GM21381 (cell line): ENCODE results near the gene TFEB.

ENCODE experiments used
- ATAC-seq: cut with Tn5 transposase; IDR thresholded peaks from one replicate; pipeline ENCODE4 v1.9.1; 2021; ENCODE audit warnings: mild to moderate bottlenecking, moderate library complexity; ENCODE audit not compliant: unreplicated experiment

The TFEB gene

DNA sequence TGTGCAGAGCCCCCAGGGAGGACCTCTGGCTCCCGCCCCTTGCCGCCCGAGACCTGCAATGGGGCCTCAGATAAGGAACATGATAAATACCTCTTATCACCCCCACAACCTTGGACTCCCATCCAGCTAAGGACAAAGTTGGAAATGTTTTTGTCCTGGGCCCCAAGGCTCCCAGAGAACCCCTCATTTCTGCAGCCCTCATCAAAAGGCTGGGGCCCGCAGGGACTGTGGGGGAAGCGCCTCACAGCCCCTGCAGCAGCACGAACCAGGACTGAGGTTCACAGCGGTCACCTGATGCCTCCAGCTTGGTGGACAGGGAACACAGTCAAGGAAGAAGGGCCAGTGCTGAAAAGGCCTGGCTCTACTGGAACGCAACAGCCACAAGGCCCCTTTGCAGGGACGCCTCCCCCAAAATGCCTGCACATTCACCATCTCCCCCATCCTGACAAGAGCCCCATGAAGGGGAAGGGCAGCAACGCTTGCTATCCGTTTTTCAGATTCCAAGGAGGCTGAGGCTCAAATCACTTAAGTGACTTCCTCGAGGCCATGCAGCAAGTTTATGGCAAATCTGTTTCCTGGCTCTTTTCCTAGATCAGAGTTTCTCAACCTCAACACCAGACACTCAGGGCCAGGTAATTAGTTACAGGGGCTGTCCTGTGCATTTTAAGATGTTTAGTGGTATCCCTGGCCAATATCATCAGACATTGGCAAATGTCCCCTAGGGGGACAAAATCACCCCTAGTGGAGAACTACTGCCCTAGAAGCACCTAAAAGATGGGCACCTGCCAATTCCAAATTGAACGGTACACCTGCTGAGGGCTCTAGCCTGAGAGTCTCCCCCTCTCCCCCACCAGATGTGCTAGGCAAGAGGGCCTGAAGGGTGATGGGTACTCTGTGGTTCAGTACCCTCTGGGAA is 10.6 kb downstream of the TFEB start:
- no peak for ATAC-seq

DNA sequence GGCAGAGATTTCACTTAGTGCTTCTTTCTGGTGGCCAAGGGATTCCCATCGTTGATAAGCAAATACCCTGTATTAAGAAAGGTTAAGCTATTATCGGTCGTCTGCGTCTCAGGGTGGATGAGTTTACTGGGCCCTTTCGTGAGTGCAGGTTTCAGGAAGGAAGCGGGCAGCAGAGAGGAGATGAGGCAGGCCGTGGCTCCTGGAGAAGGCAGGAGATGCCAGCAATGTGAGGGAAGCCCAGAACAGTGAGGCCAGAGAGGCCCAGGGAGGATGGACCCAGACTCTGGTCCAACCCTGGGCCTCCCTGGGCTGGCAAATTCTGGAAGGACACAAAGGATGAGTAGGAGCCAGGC is 11.2 kb downstream of the TFEB start:
- no peak for ATAC-seq

DNA sequence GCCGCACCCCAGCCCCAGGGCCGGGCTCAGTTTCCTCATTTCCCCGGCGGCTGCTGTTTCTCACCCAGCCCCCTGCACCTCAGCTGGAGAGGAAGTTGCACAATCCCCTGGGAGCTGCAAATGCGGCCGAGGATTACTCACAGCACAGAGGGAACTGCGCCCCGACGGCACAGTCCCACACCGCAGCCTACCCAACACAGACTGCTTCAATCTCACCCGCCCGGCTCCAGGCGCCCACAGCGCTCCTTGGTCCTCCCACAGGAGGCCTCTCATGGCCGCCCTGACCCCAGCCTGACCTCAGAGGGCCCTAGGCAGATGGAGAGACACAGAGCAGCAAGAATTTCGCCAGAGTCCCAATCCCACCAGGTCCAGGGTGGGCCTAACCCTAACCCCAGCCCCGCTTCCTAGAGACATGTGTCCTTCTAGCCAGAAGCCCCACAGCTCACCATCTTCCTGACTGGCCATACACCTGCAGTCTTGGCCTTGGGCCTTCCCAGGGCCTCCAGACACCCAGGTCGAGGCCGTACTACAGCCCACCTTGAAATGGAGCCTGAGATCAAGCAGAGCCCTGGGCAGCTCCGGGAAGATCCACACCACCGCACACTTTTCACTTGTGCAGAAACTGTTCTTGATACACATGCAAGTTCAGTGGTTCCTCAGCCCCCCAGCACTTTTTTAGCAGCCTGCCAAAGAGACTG is 11.7 kb downstream of the TFEB start:
- ATAC-seq, result peak; percentile 60

DNA sequence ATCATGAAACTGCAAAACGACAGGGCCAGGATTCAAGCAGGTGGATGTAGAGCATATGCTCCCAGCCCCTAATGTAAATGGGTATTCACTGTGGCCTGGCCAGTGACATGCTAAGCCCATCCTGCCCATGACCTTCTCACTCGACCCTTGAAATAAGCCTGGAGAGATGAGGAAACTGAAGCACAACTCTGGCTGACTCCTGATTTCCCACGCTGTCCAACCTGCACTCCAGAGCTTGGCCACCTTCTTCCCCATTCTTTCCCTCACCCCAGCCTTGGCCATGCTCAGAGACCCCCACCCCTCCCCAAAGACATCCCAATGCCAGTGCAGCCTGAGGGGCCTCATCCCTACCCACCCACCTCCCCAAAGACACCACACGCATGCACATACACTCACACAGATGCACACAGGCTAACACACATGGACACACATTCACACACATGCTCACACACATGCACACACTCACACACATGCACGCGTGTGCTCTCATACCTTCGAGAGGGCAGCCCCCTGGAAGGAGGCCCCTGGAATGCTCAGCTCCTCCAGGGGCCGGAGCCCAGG is 12.4 kb downstream of the TFEB start:
- ATAC-seq, result peak; percentile 1

DNA sequence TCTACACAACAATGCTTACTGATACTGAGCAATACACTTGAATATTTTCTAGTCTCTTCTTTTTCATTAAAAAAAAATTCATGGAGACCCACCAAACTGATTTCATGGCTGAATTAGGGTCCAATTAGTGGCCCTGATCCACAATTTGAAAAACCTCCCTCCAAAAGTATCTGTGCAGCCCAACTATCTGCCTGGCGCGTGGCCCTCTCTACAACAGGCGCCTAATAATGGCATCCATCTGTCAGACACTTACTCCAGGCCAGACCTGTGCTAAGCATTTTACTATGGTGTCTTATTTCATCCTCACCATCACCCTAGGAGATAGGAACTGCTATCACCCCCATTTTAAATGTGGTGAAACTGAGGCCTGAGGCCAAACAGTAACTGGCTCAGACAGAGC is 14.0 kb downstream of the TFEB start:
- ATAC-seq, result no peak

DNA sequence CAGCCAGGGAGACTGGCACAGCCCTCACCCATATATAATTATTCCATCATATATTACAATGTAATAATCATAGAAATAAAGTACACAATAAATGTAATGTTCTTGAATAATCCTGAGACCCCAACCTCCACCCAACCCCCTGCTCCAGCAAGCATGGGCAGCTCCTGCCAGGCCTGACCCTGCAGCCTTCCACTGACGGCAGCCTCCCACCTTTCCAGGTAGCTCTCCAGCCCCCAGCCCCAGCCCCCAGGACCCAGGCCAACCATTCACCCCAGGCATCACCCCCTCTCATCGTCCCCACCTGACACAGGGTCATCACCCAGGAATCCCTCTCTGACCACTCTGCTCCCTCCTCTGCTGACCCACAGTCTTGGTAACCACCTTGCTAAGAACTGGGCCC is 14.6 kb downstream of the TFEB start:
- no peak for ATAC-seq

DNA sequence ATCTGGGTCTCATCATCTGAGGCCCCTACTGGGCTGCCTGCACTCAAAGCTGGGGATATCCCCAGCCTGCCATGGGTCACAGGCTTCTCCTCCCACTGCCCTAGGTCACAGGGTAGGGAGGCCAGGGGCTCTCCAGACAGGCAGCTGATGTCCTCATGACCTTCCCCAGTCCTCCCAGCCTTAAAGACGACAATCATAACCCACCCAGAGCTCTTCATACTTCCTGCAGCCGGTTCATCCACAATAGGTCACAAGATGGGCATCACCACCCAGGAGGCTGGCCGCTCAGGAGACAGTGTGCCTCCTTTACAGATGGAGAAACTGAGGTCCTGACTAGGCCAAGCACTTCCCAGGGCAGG is 15.2 kb downstream of the TFEB start:
- no peak for ATAC-seq

DNA sequence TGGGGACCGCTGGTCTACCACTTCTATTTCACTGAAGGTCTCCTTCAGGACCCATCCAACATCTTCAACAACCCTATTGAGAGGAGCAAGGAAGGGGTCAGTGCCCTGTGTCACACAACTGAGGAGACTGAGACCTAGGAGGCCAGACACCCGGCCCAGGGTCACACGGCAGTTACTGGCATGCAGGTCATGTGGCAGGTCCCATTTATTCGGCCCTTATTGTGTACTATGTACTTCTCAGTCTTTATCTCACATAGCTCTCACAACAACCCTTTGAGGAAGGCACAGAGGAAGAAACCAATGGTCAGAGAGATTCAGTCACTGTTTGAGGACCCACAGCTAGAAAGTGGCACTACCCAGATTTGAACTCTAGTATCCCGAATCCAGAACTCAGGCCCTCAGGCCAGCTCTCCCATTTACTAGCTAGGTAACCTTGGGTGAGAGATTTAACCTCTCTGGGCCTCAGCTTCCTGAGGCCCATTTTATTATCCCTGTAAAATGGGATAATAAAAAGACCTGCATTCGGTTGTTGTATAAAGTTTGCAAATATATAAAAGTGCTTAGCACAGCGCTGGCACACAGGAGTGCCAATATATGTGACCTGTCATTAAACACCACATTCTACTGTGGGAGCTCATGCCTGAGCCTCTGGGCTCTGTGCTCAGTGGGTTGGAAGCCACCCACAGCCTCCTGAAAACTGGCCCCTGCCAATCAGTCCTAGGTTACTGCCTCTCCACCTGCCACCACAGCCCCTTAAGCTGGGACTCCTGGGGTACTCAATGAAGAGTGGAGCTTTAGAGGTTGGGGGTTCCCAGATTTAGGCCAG is 15.8 kb downstream of the TFEB start:
- ATAC-seq, result no peak

DNA sequence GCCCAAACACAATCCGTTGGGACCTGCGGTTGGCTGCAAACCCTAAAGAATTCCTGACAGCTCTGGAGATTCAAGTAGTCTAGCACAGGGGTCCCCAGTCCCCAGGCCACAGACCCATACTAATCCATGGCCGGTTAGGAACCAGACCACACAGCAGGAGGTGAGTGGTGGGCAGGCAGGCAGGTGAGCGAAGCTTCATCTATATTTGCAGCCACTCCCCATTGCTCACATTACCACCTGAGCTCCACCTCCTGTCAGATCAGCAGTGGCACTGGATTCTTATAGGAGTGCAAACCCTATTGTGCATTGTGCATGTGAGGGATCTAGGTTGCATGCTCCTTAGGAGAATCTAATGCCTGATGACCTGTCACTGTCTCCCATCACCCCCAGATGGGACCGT is 16.6 kb downstream of the TFEB start:
- no peak for ATAC-seq

DNA sequence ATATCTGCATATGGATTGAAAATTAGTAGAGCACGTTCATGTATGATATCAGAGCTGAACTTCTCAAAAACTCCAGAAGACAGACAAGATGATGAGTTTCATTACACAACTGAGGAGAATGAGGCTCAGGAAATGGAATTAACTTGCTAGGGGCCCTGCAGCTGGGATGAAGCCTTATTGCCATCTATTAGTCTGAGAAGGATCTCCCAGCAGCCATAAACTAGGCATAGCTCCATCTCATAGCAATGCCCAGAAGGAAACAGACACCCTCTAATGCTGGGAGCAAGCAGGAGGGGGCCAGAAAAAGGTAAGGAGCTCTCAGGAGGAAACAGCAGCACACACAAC is 18.0 kb downstream of the TFEB start:
- no peak for ATAC-seq

DNA sequence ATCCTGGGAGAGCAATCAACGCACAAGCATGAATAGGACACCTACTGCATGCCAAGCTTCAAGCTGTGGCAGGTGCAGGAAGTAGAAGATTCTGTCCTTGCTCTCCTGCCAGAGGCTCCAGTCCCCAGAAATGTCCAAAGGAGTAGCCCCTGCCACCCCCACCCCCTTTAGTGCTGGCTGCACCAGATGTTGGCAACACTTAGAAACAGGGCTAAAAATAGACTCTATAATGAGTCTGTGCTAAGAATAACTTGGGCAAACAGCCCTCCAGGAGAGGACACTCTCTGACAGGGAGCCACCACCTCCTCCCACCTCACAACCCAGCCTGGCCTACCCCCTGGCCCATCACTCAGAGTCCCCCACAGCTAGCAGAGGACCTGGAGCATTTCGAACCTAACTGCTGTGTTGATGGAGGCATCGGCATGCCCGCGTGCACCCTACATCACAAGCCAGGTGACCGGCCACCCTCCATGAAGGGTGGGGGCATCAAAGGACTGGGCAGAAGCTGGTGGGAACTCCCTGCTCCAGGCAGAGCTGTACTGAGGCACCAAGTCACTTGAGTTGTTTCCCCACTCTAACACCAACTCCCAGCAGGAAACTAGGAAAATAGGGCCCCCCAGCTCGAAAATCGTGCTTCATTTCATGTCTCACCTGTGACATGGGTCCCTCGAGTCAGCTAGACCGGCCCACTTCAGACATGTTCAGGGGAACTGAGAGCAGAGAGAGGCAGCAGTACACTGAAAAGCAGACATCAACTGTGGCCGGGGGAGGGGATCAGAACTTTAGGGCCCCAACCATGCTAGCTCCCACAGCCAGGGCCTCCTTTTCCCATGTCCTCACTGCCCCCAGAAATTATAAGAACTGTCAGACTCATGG is 18.7 kb downstream of the TFEB start:
- no peak for ATAC-seq

DNA sequence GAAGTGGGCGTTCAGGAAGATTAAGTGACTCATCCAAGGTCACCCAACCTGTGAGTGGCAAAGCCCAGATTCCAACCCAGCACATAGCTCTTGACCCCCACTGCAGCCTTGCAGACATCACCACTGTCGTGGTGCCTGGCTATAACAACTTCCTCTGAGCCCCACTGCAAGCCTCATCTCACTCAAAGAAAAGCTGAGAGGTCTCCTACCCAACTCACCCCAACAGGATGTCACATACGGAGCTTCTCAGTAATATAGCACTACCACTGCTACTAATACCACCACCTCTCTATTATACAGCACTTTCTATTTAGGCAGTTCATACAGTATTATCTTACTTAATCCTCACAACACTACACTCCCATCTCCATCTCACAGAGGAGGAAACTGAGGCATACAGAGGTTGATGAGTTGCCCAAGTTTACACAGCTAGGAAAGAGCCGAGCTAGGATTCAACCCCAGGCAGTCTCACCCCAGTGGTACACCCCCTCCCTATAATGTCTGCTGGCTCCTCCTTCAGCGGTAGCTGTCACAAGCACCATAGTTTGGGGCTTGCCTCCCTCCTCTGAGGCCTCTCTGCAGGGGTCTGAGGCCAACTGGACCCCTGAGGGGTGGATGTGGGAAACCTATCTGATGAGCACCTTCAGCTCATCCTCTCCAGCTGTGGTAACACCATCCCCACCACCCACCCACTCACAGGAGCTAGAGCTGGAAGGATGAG is 19.5 kb downstream of the TFEB start:
- ATAC-seq, result no peak

DNA sequence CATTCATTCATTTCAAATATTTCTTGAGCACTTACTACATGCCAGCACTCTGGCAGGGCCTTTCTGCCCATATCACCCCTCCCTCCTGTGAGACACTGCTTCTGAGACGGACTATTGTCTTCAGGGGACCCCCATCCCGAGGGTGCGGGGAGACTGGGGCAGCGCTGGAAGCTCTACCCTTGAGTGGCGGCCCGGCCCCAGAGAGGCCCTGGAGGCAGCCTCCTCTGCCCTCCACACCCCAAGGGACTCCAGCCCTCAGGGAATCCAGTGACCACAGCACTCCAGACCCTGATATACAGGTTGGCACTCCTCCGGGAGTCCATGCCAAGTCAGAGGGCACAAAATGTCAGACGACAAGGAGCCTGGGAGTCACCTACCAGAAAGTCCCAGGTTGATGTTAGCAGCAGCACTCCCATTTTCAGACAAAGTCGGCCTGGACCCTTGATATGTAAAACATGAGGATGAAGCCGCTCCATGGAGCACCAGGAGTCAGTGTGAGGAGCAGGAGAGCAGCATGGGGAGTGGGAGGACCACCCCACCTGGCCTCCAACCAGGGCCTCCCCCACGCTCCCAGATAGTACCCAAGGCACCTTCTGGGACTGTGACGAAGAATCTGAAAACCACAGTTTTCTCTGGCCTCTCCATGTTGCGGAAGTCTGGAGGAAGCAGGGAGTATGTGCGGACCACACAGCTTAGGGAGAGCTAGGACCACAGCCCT is 20.7 kb downstream of the TFEB start:
- ATAC-seq, result no peak

DNA sequence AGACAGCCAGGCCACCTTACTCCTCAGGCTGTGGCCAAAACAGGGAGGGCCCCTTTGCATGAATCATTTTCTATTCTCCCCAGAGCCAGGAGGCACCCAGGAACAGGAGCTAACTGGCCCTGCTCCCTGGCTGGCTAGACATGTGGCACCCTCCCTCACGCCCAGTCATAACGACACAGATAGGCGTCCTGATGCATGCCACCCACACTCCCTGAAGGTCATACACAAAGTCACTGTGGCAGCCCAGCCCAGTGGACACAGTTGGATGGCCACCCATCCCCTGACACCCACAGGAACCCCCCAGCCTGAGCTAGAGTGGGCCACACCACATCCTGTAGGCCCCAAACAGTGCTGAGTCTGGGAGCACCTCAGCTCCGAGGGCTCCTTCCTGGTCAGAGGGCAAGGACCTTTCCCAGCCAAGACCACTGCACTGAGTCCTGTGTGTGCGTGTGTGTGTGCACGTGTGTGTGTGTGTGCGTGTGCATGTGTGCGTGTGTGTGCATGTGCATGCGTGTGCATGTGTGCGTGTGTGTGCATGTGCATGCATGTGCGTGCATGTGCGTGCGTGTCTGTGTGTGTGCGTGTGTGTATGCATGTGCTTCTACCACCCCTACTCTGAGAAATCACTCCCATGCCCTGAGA is 21.6 kb downstream of the TFEB start:
- peak; percentile 55 for ATAC-seq

DNA sequence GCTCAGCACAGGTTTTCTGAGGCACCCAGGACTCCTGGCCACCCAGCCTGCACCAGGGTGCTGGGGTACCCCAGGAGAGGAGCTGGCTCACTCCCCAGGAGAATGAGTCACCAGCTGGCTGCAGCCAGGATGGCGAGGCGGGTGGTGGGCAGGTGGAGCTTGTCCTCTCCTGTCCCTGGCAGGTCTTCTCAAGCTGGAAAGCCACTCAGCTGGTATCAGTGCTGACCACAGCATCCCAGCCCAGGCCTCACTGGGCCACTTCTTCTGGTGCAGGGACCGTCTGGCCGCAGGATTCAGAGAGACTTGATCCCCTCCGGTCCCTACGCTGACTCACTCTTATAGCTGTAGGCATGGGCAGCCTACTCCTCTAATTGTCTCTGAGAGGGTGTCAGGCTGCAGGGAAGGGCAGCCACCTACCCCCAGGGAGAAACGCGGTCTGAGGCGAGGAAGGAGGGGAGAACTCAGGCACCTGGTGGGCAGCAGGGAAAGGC is 22.2 kb downstream of the TFEB start:
- ATAC-seq, result peak; percentile 3

DNA sequence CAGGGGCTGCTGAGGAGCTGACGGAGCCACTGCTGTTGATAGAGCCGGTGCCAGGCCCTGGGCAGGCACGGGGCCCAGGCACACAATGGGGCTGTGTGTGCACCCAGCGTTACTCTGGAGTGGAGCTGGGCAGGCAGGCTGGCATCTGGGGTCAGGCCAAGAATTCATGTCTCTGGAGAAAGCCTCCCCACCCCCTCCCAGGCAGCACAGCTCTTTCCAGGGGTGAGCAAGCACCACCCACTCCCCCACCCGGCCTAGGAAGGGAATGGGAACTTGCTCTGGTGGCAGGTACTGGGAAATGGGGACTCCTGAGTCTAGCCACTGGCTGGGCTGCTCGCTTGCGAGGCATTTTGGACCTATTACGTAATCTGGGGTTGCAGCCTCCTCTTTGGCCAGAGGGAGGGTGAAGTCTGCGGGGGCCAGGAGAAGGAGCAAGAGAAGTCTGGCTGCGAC is 22.7 kb downstream of the TFEB start:
- no peak for ATAC-seq

DNA sequence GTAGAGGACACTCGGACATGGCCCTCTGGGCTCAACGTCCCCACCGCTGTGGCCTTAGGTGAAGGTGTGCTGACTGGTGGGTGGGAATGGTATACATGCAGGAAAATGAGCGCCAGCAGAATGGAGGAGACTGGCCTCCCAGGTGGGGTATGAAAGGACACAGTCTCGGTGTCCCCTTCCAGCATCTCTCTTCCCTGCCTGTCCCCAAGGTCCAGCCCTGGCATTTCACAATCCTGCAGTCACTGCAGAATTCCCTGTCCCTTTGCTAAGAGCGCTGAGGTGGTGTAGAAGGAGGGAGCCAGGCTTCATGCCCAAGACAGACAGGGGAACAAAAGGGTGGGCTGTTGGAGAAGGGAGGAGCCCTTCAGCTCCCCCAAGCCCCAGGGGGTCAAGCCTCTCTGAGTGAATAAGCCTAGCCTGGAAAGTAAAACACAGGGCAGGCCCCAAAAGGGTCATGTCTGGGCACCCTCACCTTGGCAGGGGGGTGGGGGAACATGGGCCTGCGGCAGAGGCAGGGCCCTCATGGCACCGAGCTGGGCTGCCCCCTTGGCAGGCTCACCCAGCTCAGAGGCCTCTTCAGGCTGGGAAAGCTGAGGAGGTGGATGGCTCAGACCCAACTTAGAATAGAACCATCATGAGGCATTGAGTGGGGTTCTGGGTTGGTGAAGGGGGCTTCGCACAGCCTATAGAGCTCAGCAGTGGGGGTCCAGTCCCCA is 23.9 kb downstream of the TFEB start:
- ATAC-seq, result no peak

DNA sequence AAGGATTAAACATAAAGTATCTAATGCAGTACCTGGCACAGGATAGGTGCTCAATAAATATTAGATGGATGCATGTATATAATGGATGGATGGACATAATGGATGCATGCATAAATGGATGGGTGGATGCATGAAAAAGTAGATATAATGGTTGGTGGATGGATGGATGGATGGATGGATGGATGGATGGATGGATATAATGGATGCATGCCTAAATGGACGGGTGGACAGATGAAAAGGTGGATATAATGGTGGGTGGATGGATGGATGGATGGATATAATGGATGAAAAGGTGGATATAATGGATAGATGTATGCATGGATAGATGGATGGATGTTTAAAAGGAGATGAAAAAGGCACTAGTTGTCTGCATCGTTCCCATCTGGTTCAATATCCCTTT is 26.0 kb downstream of the TFEB start:
- no peak for ATAC-seq
